Right cardiac atrium (tissue), 5 donors: ENCODE results near the gene LIMA1. TPM values are rescaled to one million over a fixed set of nuclear protein-coding genes. Genes with fewer than 3 reads are reported as not detected.
A peak's percentile ranks its signal among the peaks of the same experiment; 100 is the strongest.
"Not testable (repeated sequence)": the region's sequence is repeated elsewhere in the genome, so short reads cannot be mapped to it uniquely, and the experiment has no call there.

Source experiments
- ATAC-seq, 2 donors: fragments of 200-7000 bp; cut with Tn5 transposase; one replicate each; pipeline versions ENCODE4 v1.8.0 to v1.9.1; 2020; ENCODE audit warnings: moderate library complexity in 2 of 2, mild to moderate bottlenecking in 1 of 2
- DNase-seq, 3 donors: peaks; one replicate each; pipeline ENCODE4 v3.0.0-alpha.2; 2020
- H3K27ac ChIP-seq: one replicate; pipeline ENCODE4 v1.5.1; 2013; ENCODE audit warnings: mild to moderate bottlenecking, low read length, control low read depth, moderate library complexity
- H3K27me3 ChIP-seq: one replicate; pipeline ENCODE4 v1.6.1; 2013; ENCODE audit not compliant: control insufficient read depth, insufficient read depth
- H3K4me1 ChIP-seq: one replicate; pipeline ENCODE4 v1.6.1; 2013; ENCODE audit warnings: low read length; ENCODE audit not compliant: control insufficient read depth, insufficient read depth
- H3K4me3 ChIP-seq: one replicate; pipeline ENCODE4 v1.5.1; 2013; ENCODE audit warnings: low read length, control low read depth
- H3K9me3 ChIP-seq: one replicate; pipeline ENCODE4 v1.6.1; 2013; ENCODE audit warnings: low read length; ENCODE audit not compliant: control insufficient read depth
- WGBS: extraction: QIAGEN DNeasy Blood & Tissue Kit; methylation state at CpG from one replicate; pipeline ENCODE4 v1.1.7; 2013; 5-methylcytosine and 5-hydroxymethylcytosine counted together
- intact Hi-C, 4 donors: fragments of 100-400 bp; cut with DNase I; formaldehyde crosslinking; loops; one replicate each; pipeline versions ENCODE4 v1.11.0 to v1.14.0; 2022 to 2023
- polyA plus RNA-seq: library from polyadenylated mRNA; stranded (reverse); fragments of 200-250 nt; gene quantifications from one replicate; pipeline ENCODE4 v1.2.3, GENCODE V29; 2013
- total RNA-seq, 4 donors: library from RNA; stranded (reverse); fragmentation: NEBNext Ultra II Directional; extraction: Animal tissue kit (Norgen Biotek cat#: 25700); gene quantifications; one replicate each; pipeline ENCODE4 v1.2.1, GENCODE V29; 2021
- donor health status: healthy with polysubstance abuse.
- donor health status: DM: no; HTN: yes; CAD: no.
- donor health status: DM: no; HTN: no; CAD: no.
- donor health status: DM: no; HTN: yes; CAD: no; lungs with severe emphysema.
- donor health status: DM: yes; HTN: yes; CAD: no.

The LIMA1 gene
- total and polyA plus RNA-seq, 5 donors: 19.9 to 33.5 (median 22.3) TPM

DNA sequence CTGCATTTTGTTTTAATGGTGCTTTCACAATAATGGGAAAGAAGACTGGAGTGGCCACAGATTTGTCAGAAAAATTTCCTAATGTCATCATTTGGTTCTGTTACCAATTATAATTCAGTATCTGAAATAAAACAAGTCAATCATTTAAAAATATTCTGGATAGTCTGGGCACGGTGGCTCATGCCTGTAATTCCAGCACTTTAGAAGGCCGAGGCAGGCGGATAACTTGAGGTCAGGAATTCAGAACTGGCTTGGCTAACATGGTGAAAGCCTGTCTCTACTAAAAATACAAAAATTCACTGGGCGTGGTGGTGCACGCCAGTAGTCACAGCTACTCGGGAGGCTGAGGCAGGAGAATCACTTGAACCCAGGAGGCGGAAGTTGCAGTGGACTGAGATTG is 4.0 kb upstream of the LIMA1 start:
- WGBS: 81% methylated on average over 7 of the region's 7 CpGs
- intact Hi-C loops: no loop called here
- Histone ChIP-seq H3K27me3 (no peaks in the 10 kb centered on the region), H3K27ac (no peak overlapping the region), H3K4me3 (no peak overlapping the region), H3K9me3 (no peaks in the 10 kb centered on the region), H3K4me1 (peaks cover 2% of the 10 kb centered on the region)
- DNase-seq (no peak), ATAC-seq (no peak)

DNA sequence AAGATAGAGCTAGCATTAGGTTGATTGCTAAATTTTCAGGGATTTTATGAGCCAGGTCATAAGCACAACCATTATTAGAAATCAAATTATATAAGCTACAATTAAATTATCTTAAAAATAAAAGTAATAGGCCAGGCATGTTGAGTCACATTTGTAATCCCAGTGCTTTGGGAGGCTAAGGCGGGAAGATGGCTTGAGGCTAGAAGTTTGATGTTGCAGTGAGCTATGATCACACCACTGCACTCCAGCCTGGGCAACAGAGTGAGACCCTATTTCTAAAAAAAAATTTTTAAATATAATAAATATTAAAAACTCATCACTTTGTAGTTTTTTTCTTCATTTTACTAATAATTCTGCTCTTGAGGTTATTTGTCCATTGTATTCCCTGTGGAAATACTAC is 1.9 kb upstream of the LIMA1 start:
- Histone ChIP-seq H3K9me3 (no peaks in the 10 kb centered on the region), H3K4me3 (no peak overlapping the region), H3K27ac (no peak overlapping the region), H3K4me1 (peaks cover 2% of the 10 kb centered on the region), H3K27me3 (no peaks in the 10 kb centered on the region)
- DNase-seq (no peak), ATAC-seq (no peak)
- 98% methylated on average over 1 of the region's 1 CpG for WGBS
- intact Hi-C loops: no loop called here

- Histone ChIP-seq H3K4me1 (peaks cover 2% of the 10 kb centered on the region), H3K4me3 (peak overlapping the region; percentile 91), H3K27ac (peak overlapping the region; percentile 72), H3K9me3 (no peaks in the 10 kb centered on the region), H3K27me3 (no peaks in the 10 kb centered on the region)
- DNase-seq: no peak
- ATAC-seq: peak; percentile 73 to 76
- intact Hi-C loops: no loop called here
- WGBS: 5% methylated on average over 14 of the region's 14 CpGs
These were observed 545 bp downstream of the LIMA1 start for GRCh38 chr12:50282721-50283228.

DNA sequence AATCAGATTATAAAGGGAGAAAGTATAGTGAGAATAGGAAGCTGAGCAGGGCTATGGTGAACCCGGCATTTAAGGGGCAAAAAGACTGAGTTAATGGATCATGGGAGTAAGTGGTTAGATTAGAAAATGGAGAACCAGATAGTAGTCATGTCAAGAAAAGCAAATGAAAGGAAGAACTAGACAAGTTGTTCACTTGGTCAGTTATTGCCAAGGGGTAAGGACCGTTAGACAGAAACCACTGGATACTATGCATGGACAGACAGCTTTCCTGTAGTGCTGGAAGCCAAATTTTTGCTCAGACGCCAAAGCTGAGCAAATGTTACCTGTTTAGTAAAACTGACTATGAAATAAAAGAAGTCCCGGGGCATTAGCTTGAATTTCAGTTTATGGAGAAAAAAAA is 3.8 kb downstream of the LIMA1 start:
- no peak overlapping the region for H3K4me3 ChIP-seq
- H3K27me3 ChIP-seq: no peaks in the 10 kb centered on the region
- peaks cover 5% of the 10 kb centered on the region for H3K4me1 ChIP-seq
- H3K9me3 ChIP-seq: no peaks in the 10 kb centered on the region
- WGBS: 89% methylated on average over 4 of the region's 4 CpGs
- no peak for DNase-seq
- intact Hi-C loops: no loop called here
- no peak overlapping the region for H3K27ac ChIP-seq
- no peak for ATAC-seq

GRCh38 chr12:50276912-50277671 is 6.2 kb downstream of the LIMA1 start:
- ATAC-seq: no peak
- H3K4me1 ChIP-seq: peaks cover 8% of the 10 kb centered on the region
- H3K27ac ChIP-seq: peak overlapping the region; percentile 37
- no peaks in the 10 kb centered on the region for H3K27me3 ChIP-seq
- no peak for DNase-seq
- WGBS: 71% methylated on average over 3 of the region's 3 CpGs
- intact Hi-C loops: no loop called here
- no peak overlapping the region for H3K4me3 ChIP-seq
- no peaks in the 10 kb centered on the region for H3K9me3 ChIP-seq

- H3K4me3 ChIP-seq: no peak overlapping the region
- H3K9me3 ChIP-seq: no peaks in the 10 kb centered on the region
- intact Hi-C loops: no loop called here
- ATAC-seq (peak in 1 of 2 donors; percentile 43), DNase-seq (no peak)
- H3K27ac ChIP-seq: peak overlapping the region; percentile 67
- WGBS: 98% methylated on average over 2 of the region's 2 CpGs
- H3K27me3 ChIP-seq: no peaks in the 10 kb centered on the region
- peaks cover 8% of the 10 kb centered on the region for H3K4me1 ChIP-seq
These were observed 7.3 kb downstream of the LIMA1 start for GRCh38 chr12:50276068-50276467.

DNA sequence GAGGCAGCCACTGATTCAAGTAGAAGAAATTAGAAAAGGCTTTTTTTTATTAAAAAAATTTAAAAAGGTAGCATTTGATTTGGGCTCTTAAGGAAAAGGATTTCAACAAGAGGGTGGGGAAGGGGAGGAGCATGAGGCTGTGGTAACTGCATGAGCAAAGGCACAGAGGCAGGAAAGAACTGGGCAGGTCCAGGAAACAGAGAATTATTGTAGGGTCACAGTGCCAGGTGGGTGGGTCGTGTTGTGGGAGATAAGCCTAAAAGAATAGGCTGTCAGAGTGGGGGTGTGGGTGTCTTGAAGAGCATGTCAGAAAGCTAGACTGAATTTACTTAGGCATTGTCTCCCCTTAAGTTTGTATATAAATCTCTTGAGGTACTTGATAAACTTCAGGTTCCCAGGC is 7.8 kb downstream of the LIMA1 start:
- Histone ChIP-seq H3K4me3 (no peak overlapping the region), H3K9me3 (no peaks in the 10 kb centered on the region)

GRCh38 chr12:50275127-50275526 is 8.2 kb downstream of the LIMA1 start:
- H3K4me1 ChIP-seq, intact Hi-C loops, DNase-seq, H3K9me3 ChIP-seq, H3K4me3 ChIP-seq, H3K27me3 ChIP-seq, ATAC-seq: not testable (repeated sequence)
- H3K27ac ChIP-seq: peak overlapping the region; percentile 3
- 94% methylated on average over 5 of the region's 5 CpGs for WGBS

More for the DNA sequence above, 7.8 kb downstream of the LIMA1 start:
- Histone ChIP-seq H3K27ac (peak overlapping the region; percentile 14), H3K4me1 (peaks cover 8% of the 10 kb centered on the region), H3K27me3 (no peaks in the 10 kb centered on the region)
- intact Hi-C loops: no loop called here
- 36% methylated on average over 1 of the region's 1 CpG for WGBS
- DNase-seq (peak; percentile 67 to 81 (median 74)), ATAC-seq (peak; percentile 94 to 98)

- no peaks in the 10 kb centered on the region for H3K9me3 ChIP-seq
- ATAC-seq: peak; percentile 54 to 61
- H3K4me3 ChIP-seq: peak overlapping the region; percentile 16
- intact Hi-C loops: no loop called here
- WGBS: 32% methylated on average over 2 of the region's 2 CpGs
- H3K4me1 ChIP-seq: peaks cover 5% of the 10 kb centered on the region
- DNase-seq: no peak
- no peaks in the 10 kb centered on the region for H3K27me3 ChIP-seq
- peak overlapping the region; percentile 12 for H3K27ac ChIP-seq
These were observed 11.5 kb downstream of the LIMA1 start for GRCh38 chr12:50271724-50272247.

GRCh38 chr12:50268482-50268881 is 14.8 kb downstream of the LIMA1 start:
- WGBS: 99% methylated on average over 2 of the region's 2 CpGs
- H3K9me3 ChIP-seq: no peaks in the 10 kb centered on the region
- no peak for ATAC-seq
- no peak overlapping the region for H3K27ac ChIP-seq
- DNase-seq: no peak
- no peaks in the 10 kb centered on the region for H3K4me1 ChIP-seq
- H3K27me3 ChIP-seq: no peaks in the 10 kb centered on the region
- intact Hi-C loops: no loop called here
- H3K4me3 ChIP-seq: no peak overlapping the region

DNA sequence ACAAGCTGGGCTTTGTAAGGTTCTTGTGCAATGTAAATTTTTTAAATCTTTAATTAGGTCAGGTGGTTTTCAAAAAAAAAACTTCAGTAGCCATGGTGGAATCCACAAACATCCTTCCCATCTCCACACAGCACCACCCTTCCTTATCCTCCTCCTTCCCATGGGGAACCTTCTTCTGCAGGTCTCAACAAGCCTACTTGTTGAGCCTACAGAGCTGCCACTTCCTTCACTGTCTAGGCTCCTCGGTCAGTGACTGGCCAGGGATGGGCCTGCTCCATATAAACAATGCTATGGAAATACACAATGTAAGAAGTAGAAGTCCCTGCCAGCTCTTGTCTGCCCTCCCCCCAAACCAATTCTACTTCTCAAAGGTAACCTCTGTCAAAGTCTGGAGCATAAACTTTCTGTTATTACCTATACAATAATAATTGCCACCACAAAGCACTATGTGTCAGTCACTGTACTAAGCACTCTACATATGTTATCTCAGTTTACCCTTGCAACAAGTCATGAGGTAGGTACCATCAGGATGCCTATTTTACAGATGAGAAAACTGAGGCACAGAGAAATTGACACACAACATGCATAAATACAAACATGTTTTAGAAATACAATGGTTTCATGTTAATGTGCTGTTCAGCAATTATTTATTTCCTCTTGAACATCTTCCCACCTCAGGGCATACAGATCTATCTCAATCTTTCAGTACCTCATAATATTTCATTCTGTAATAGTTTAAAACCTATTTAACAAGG is 17.4 kb downstream of the LIMA1 start:
- WGBS: 65% methylated on average over 1 of the region's 1 CpG
- no peaks in the 10 kb centered on the region for H3K27me3 ChIP-seq
- no peaks in the 10 kb centered on the region for H3K9me3 ChIP-seq
- no peak overlapping the region for H3K27ac ChIP-seq
- H3K4me3 ChIP-seq: no peak overlapping the region
- ATAC-seq (no peak), DNase-seq (no peak)
- H3K4me1 ChIP-seq: no peaks in the 10 kb centered on the region
- intact Hi-C loops: no loop called here
